Myometrial cell (primary cell): Measurements from ENCODE around the gene ZDHHC6. TPM values are rescaled to one million over a fixed set of nuclear protein-coding genes. Genes with fewer than 3 reads are reported as not detected.

Experiments used
- total RNA-seq: library from RNA; depleted of rRNA; stranded (reverse); fragments of >200 nt; gene quantifications from 2 replicates; pipeline ENCODE4 v1.2.3, GENCODE V29; 2015

The ZDHHC6 gene, protein sequence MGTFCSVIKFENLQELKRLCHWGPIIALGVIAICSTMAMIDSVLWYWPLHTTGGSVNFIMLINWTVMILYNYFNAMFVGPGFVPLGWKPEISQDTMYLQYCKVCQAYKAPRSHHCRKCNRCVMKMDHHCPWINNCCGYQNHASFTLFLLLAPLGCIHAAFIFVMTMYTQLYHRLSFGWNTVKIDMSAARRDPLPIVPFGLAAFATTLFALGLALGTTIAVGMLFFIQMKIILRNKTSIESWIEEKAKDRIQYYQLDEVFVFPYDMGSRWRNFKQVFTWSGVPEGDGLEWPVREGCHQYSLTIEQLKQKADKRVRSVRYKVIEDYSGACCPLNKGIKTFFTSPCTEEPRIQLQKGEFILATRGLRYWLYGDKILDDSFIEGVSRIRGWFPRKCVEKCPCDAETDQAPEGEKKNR
- 14.9 and 25.9 TPM in 2 replicates for total RNA-seq

DNA sequence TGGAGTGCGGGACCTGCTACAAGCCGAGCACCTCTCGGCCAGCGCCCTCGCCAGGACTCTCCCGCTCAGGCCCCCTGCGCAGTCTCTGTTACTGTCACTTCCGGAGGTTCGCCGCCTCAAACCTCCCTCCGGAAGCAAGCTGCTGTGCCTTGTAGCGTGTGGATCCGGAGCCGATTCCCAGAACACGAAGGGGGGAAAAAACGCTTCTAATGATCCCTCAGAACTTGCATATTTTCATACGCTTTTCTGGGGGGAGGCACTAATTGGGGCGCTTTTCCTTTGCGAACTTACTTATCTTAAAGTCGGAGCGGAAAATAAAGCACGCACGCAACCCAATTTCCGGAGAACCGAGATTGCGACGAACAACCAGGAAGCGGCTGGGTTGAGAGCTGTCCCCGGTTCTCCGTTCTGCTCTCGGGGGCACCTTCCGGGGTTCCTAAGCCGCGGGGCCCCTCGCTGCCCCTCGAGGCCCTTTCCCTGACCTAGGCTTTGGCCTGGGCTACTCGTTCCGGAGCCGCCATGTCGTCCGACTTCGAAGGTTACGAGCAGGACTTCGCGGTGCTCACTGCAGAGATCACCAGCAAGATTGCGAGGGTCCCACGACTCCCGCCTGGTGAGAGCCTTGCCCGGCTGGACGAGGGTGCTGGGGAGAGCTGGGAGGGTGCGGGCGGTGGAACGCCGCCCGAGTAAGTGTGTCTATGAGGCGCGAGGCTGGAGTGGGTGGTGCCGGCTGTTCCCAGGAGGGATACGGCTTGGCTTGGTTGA lies at the start of gene ZDHHC6, which contains the start of gene VTI1A:
Gene ZDHHC6 (minus strand): TSS at position 60 of the 765 bp plus-strand sequence. CDS start 1,478 bp downstream, outside the sequence.
Gene VTI1A (plus strand): TSS at position 361 of the 765 bp plus-strand sequence. CDS start 159 bp downstream, at position 520.

Other genes starting within 250 kb of the ZDHHC6 start
- not detected in 2 replicates for gene TECTB, start 163.5 kb downstream of the ZDHHC6 start, total RNA-seq
- 1.4 and 1.8 TPM in 2 replicates for gene ACSL5, start 72.8 kb downstream of the ZDHHC6 start, total RNA-seq
- gene VTI1A, start 301 bp upstream of the ZDHHC6 start, total RNA-seq: 24.2 and 32.4 TPM in 2 replicates